ENCODE data around the gene PAM16. TPM values are rescaled to one million over a fixed set of nuclear protein-coding genes. Genes with fewer than 3 reads are reported as not detected.
A peak's percentile ranks its signal among the peaks of the same experiment; 100 is the strongest.

The PAM16 gene
- total RNA-seq, 1 experiment from 2014 or later = 80.4 TPM

DNA sequence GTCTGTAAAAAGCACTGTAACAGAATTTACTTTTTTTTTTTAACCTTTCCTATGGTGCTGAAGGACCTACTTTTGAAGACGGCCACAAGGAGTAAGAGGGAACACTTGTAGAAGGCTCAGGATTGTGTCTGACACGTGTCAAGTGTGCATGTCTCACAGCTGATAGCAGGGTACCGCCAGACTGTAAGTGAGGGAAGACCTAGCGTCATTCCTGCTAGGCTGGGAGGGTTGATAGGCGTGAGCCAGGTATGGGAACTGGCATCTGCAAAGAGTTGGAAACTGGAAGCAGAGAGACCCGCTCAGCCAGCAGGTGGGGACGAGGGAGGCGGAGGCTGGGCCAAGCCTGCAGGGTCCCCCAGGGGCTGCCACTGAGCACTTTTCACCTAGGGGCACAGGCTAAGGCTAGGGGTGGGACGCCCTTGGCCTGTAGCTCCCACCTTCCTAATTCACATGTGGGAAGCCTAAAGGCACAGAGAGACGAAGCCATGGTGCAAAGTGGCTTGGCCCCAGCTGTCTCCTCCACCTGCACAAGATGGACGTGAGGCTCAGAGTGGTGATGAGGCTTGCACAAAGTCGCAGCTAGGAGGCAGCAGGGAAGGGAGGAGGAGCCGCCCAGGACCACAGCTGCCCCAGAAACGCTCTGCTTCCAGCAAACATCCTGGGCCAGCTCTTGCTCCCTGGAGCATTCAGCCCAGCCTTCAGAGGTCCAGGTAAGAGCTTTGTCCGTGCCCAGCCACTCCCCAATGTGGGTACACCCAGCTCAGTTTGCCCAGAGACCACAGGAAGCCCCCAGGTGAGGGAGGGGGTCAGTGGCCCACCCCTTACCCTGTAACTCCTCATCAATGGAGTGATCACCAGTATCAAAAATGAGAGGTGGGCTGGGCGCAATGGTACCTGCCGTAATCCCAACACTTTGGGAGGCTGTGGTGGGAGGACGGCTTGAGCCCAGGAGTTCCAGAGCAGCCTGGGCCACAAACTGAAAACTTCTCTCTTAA is 39.4 kb upstream of the PAM16 start:
- H2BK12ac ChIP-seq (ENCODE audit: insufficient read length, low read depth, low read length) = peak overlapping the region; percentile 26
- H3K4me3 Mint-ChIP-seq = peak overlapping the region in 1 of 2 experiments; percentile 7; a peak in 1 of 5 replicates
- no CpG with 5 or more reads among the region's 18 CpGs for WGBS (ENCODE audit: extremely low coverage, insufficient read length, low lambda C conversion rate)
- H3K27me3 ChIP-seq (ENCODE audit: insufficient read depth, low read length) = no peaks in the 10 kb centered on the region
- no peak overlapping the region for H3K4me2 ChIP-seq (ENCODE audit: insufficient read depth, insufficient read length, low read length)
- H3K56ac ChIP-seq (ENCODE audit: insufficient read length, low read depth, low read length) = no peak overlapping the region
- H3K23ac ChIP-seq (ENCODE audit: insufficient read length, low read depth, low read length) = no peak overlapping the region
- peaks cover 5% of the 10 kb centered on the region; the same call in 1 of the 2 replicates for H3K4me1 ChIP-seq (ENCODE audit: insufficient read depth, low read length)
- no peak overlapping the region for H4K8ac ChIP-seq (replicated peaks; ENCODE audit: insufficient read length, low read depth, low read length)
- no peak overlapping the region for H2BK120ac ChIP-seq (ENCODE audit: low read depth, low read length, poor library complexity, severe bottlenecking)
- no peak overlapping the region for H3K4ac ChIP-seq (ENCODE audit: low read depth, low read length)
- H3K9me3 ChIP-seq (ENCODE audit: control insufficient read depth, low read depth, low read length) = no peaks in the 10 kb centered on the region
- no peaks in the 10 kb centered on the region for H3K79me1 ChIP-seq (ENCODE audit: insufficient read depth, low read depth, low read length, poor library complexity, severe bottlenecking)
- no peak overlapping the region for H2BK5ac ChIP-seq (ENCODE audit: insufficient read length, low read length)
- peak overlapping the region in 2 of 3 experiments; percentile 82; a peak in 5 of 7 replicates for H3K27ac Mint-ChIP-seq
- no peaks in the 10 kb centered on the region for H3K9me3 Mint-ChIP-seq
- no peak overlapping the region for H2AFZ ChIP-seq (ENCODE audit: low read length)
- TF ChIP-seq, protein P1, sequence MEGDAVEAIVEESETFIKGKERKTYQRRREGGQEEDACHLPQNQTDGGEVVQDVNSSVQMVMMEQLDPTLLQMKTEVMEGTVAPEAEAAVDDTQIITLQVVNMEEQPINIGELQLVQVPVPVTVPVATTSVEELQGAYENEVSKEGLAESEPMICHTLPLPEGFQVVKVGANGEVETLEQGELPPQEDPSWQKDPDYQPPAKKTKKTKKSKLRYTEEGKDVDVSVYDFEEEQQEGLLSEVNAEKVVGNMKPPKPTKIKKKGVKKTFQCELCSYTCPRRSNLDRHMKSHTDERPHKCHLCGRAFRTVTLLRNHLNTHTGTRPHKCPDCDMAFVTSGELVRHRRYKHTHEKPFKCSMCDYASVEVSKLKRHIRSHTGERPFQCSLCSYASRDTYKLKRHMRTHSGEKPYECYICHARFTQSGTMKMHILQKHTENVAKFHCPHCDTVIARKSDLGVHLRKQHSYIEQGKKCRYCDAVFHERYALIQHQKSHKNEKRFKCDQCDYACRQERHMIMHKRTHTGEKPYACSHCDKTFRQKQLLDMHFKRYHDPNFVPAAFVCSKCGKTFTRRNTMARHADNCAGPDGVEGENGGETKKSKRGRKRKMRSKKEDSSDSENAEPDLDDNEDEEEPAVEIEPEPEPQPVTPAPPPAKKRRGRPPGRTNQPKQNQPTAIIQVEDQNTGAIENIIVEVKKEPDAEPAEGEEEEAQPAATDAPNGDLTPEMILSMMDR (conservative IDR thresholded peaks at IDR 0.05) = peak; percentile 60
- no peak overlapping the region for H2BK15ac ChIP-seq (ENCODE audit: low read depth, low read length)
- no peak overlapping the region for H2BK20ac ChIP-seq (ENCODE audit: low read depth, low read length, poor library complexity, severe bottlenecking)
- no peak overlapping the region for H4K91ac ChIP-seq (ENCODE audit: insufficient read length, low read depth, low read length)
- peaks cover 41 to 49% of the 10 kb centered on the region in 2 experiments for H3K4me1 Mint-ChIP-seq
- no peaks in the 10 kb centered on the region for H3K79me2 ChIP-seq (ENCODE audit: insufficient read depth, low read length)
- peak overlapping the region; percentile 84 for H3K14ac ChIP-seq (ENCODE audit: insufficient read depth, low read length)
- no peak overlapping the region for H3K27ac ChIP-seq (ENCODE audit: insufficient read length, low read depth, low read length)
- no peaks in the 10 kb centered on the region for H4K20me1 ChIP-seq (ENCODE audit: control insufficient read depth, insufficient read depth, insufficient read length)
- no peak overlapping the region for H3T11ph ChIP-seq (ENCODE audit: low read length)
- peak; percentile 76 for DNase-seq
- H4K5ac ChIP-seq (ENCODE audit: insufficient read length, low read depth, low read length) = no peak overlapping the region
- peaks cover 4 to 6% (median 5%) of the 10 kb centered on the region in 3 experiments; a peak in 3 of 7 replicates for H3K36me3 Mint-ChIP-seq (ENCODE audit: insufficient read depth in 1 of 3, low read depth in 3 of 3)
- H3K27me3 Mint-ChIP-seq (ENCODE audit: low read depth) = no peaks in the 10 kb centered on the region
- H2AK5ac ChIP-seq (ENCODE audit: insufficient read length, low read length) = no peak overlapping the region
- H3K23me2 ChIP-seq (ENCODE audit: insufficient read length, low read depth, low read length, poor library complexity, severe bottlenecking) = no peaks in the 10 kb centered on the region
- peak overlapping the region; percentile 61 for H3K18ac ChIP-seq (ENCODE audit: insufficient read length, low read depth, low read length)
- no peak overlapping the region for H3K9ac ChIP-seq (ENCODE audit: extremely low read depth, insufficient read length, low read length)
